ENCODE measurements around the gene PATZ1. TPM values are rescaled to one million over a fixed set of nuclear protein-coding genes. Genes with fewer than 3 reads are reported as not detected.
A peak's percentile ranks its signal among the peaks of the same experiment; 100 is the strongest.

Gene PATZ1
- polyA plus RNA-seq, 4 donors, result 37.5 to 82.6 (median 73.0) TPM

- no peak for DNase-seq (ENCODE audit: low read depth in 4 of 4, low spot score in 3 of 4)
Observed at GRCh38 chr22:31344256-31344577, 1.9 kb downstream of the PATZ1 start.

- DNase-seq (ENCODE audit: low read depth in 4 of 4, low spot score in 3 of 4), result peak in 2 of 4 donors; percentile 61 to 75
Observed at GRCh38 chr22:31343235-31344191, 2.6 kb downstream of the PATZ1 start.

- no peak for DNase-seq (ENCODE audit: low read depth in 4 of 4, low spot score in 3 of 4)
Observed at GRCh38 chr22:31342389-31343140, 3.6 kb downstream of the PATZ1 start.

- DNase-seq (ENCODE audit: low read depth in 4 of 4, low spot score in 3 of 4), result no peak
Observed at GRCh38 chr22:31341386-31342088, 4.6 kb downstream of the PATZ1 start.

- DNase-seq (ENCODE audit: low read depth in 4 of 4, low spot score in 3 of 4), result no peak
Observed at GRCh38 chr22:31340765-31341247, 5.3 kb downstream of the PATZ1 start.

- no peak for DNase-seq (ENCODE audit: low read depth in 4 of 4, low spot score in 3 of 4)
Observed at GRCh38 chr22:31340360-31340759, 5.8 kb downstream of the PATZ1 start.

- DNase-seq (ENCODE audit: low read depth in 4 of 4, low spot score in 3 of 4), result no peak
Observed at GRCh38 chr22:31339148-31339832, 6.9 kb downstream of the PATZ1 start.

GRCh38 chr22:31337178-31337577 is 9.0 kb downstream of the PATZ1 start:
- DNase-seq (ENCODE audit: low read depth in 4 of 4, low spot score in 3 of 4), result no peak

- DNase-seq (ENCODE audit: low read depth in 4 of 4, low spot score in 3 of 4), result no peak
Observed at GRCh38 chr22:31334329-31334728, 11.8 kb downstream of the PATZ1 start.

GRCh38 chr22:31333641-31334040 is 12.5 kb downstream of the PATZ1 start:
- no peak for DNase-seq (ENCODE audit: low read depth in 4 of 4, low spot score in 3 of 4)

GRCh38 chr22:31332886-31333285 is 13.3 kb downstream of the PATZ1 start:
- no peak for DNase-seq (ENCODE audit: low read depth in 4 of 4, low spot score in 3 of 4)

GRCh38 chr22:31332010-31332409 is 14.1 kb downstream of the PATZ1 start:
- DNase-seq (ENCODE audit: low read depth in 4 of 4, low spot score in 3 of 4), result no peak

GRCh38 chr22:31329453-31330215 is 16.5 kb downstream of the PATZ1 start:
- no peak for DNase-seq (ENCODE audit: low read depth in 4 of 4, low spot score in 3 of 4)

GRCh38 chr22:31329029-31329428 is 17.1 kb downstream of the PATZ1 start:
- no peak for DNase-seq (ENCODE audit: low read depth in 4 of 4, low spot score in 3 of 4)

GRCh38 chr22:31328544-31328960 is 17.6 kb downstream of the PATZ1 start:
- DNase-seq (ENCODE audit: low read depth in 4 of 4, low spot score in 3 of 4), result no peak

GRCh38 chr22:31327806-31328543 is 18.2 kb downstream of the PATZ1 start:
- DNase-seq (ENCODE audit: low read depth in 4 of 4, low spot score in 3 of 4), result no peak

- DNase-seq (ENCODE audit: low read depth in 4 of 4, low spot score in 3 of 4), result no peak
Observed at GRCh38 chr22:31326877-31327276, 19.3 kb downstream of the PATZ1 start.

GRCh38 chr22:31323578-31324550 is 22.3 kb downstream of the PATZ1 start:
- no peak for DNase-seq (ENCODE audit: low read depth in 4 of 4, low spot score in 3 of 4)
